ENCODE measurements around the gene RUNX1.

DNA sequence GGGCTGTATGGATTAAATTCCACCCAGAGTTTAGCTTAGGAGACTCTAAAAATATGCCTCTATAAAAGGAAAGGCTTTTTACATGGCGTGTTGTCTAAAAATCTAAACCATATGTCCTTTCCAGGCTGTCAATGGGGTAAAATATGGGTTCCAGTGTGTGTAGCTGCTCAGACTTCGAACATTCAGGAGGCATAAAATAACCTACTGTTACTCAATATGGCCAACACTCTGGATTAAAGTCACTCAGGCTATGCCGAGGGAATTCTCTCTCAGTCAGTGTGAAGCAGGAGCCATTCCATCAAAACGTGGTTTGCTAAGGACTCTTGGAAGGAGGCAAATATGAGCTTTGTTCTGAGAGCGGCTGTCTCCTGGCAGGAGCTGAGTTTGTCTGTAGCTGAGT, 135.3 kb downstream of the RUNX1 start:
- TF ChIP-seq BHLHE40 (IDR thresholded peaks at IDR 0.05; ENCODE audit: borderline replicate concordance) (no peak), ZNF384 (IDR thresholded peaks at IDR 0.05) (no peak), SP1 (IDR thresholded peaks at IDR 0.05) (no peak), TARDBP (IDR thresholded peaks at IDR 0.05) (no peak), FOXK2 (IDR thresholded peaks at IDR 0.05) (no peak), FOXM1 (IDR thresholded peaks at IDR 0.05; ENCODE audit: borderline replicate concordance) (no peak), HDGF (IDR thresholded peaks at IDR 0.05; ENCODE audit: borderline replicate concordance) (no peak), CTBP1 (IDR thresholded peaks at IDR 0.05; ENCODE audit: borderline replicate concordance) (no peak)

All from HEK293T (cell line).